ENCODE data around the gene TMEM17. TPM values are rescaled to one million over a fixed set of nuclear protein-coding genes. Genes with fewer than 3 reads are reported as not detected.
"Not testable (repeated sequence)": the region's sequence is repeated elsewhere in the genome, so short reads cannot be mapped to it uniquely, and the experiment has no call there.

TMEM17 gene
- total and polyA plus RNA-seq, 2 experiments from 2014 or later: 1.8 to 5.0 TPM

GRCh38 chr2:62524293-62524941 is 18.4 kb upstream of the TMEM17 start:
- Histone ChIP-seq H3K27me3 (no peaks in the 10 kb centered on the region), H3K9me3 (ENCODE audit: low read depth) (no peaks in the 10 kb centered on the region), H3K4me3 (no peak overlapping the region), H3K36me3 (no peaks in the 10 kb centered on the region), H3K4me1 (ENCODE audit: low read depth) (peaks cover 7% of the 10 kb centered on the region), H3K27ac (no peak overlapping the region)
- no peak for TF ChIP-seq CTCF (IDR thresholded peaks at IDR 0.05; ENCODE audit: low read depth, low read length)
- DNase-seq (ENCODE audit: low read depth in 1 of 2, low spot score in 1 of 2): peak in 1 of 2 donors; percentile 49

- H3K36me3 ChIP-seq; H3K4me3 ChIP-seq; DNase-seq (ENCODE audit: low read depth in 1 of 2, low spot score in 1 of 2); H3K4me1 ChIP-seq (ENCODE audit: low read depth); H3K27ac ChIP-seq; H3K9me3 ChIP-seq (ENCODE audit: low read depth); H3K27me3 ChIP-seq: not testable (repeated sequence)
Observed at GRCh38 chr2:62521061-62521460, 15.1 kb upstream of the TMEM17 start.

- TF ChIP-seq CTCF (IDR thresholded peaks at IDR 0.05; ENCODE audit: low read depth, low read length): no peak
- H3K27ac ChIP-seq: no peak overlapping the region
- no peaks in the 10 kb centered on the region for H3K9me3 ChIP-seq (ENCODE audit: low read depth)
- no peak for DNase-seq (ENCODE audit: low read depth in 1 of 2, low spot score in 1 of 2)
- H3K27me3 ChIP-seq: no peaks in the 10 kb centered on the region
- H3K4me3 ChIP-seq: no peak overlapping the region
- no peaks in the 10 kb centered on the region for H3K4me1 ChIP-seq (ENCODE audit: low read depth)
- no peaks in the 10 kb centered on the region for H3K36me3 ChIP-seq
Observed at GRCh38 chr2:62512384-62512783, 6.4 kb upstream of the TMEM17 start.

GRCh38 chr2:62511636-62512035 is 5.6 kb upstream of the TMEM17 start:
- peaks cover 4% of the 10 kb centered on the region for H3K4me1 ChIP-seq (ENCODE audit: low read depth)
- TF ChIP-seq CTCF (IDR thresholded peaks at IDR 0.05; ENCODE audit: low read depth, low read length): no peak
- no peaks in the 10 kb centered on the region for H3K9me3 ChIP-seq (ENCODE audit: low read depth)
- no peaks in the 10 kb centered on the region for H3K36me3 ChIP-seq
- H3K27me3 ChIP-seq: no peaks in the 10 kb centered on the region
- no peak for DNase-seq (ENCODE audit: low read depth in 1 of 2, low spot score in 1 of 2)
- no peak overlapping the region for H3K4me3 ChIP-seq
- no peak overlapping the region for H3K27ac ChIP-seq

- no peaks in the 10 kb centered on the region for H3K27me3 ChIP-seq
- H3K36me3 ChIP-seq: no peaks in the 10 kb centered on the region
- TF ChIP-seq CTCF (IDR thresholded peaks at IDR 0.05; ENCODE audit: low read depth, low read length): no peak
- DNase-seq (ENCODE audit: low read depth in 1 of 2, low spot score in 1 of 2): no peak
- H3K9me3 ChIP-seq (ENCODE audit: low read depth): no peaks in the 10 kb centered on the region
- peak overlapping the region; percentile 87 for H3K27ac ChIP-seq
- H3K4me3 ChIP-seq: peak overlapping the region; percentile 58
- peaks cover 5% of the 10 kb centered on the region for H3K4me1 ChIP-seq (ENCODE audit: low read depth)
Observed at GRCh38 chr2:62506421-62506750, 391 bp upstream of the TMEM17 start.

- H3K4me3 ChIP-seq: peak overlapping the region; percentile 58
- no peaks in the 10 kb centered on the region for H3K27me3 ChIP-seq
- H3K27ac ChIP-seq: peak overlapping the region; percentile 87
- peaks cover 5% of the 10 kb centered on the region for H3K4me1 ChIP-seq (ENCODE audit: low read depth)
- H3K9me3 ChIP-seq (ENCODE audit: low read depth): no peaks in the 10 kb centered on the region
- TF ChIP-seq CTCF (IDR thresholded peaks at IDR 0.05; ENCODE audit: low read depth, low read length): no peak
- no peaks in the 10 kb centered on the region for H3K36me3 ChIP-seq
- DNase-seq (ENCODE audit: low read depth in 1 of 2, low spot score in 1 of 2): no peak
Observed at GRCh38 chr2:62505109-62505749, 766 bp downstream of the TMEM17 start.
